ENCODE data around the gene NOS1AP. TPM values are rescaled to one million over a fixed set of nuclear protein-coding genes. Genes with fewer than 3 reads are reported as not detected.

The NOS1AP gene
- total and polyA plus RNA-seq, 2 donors from 2014 or later = 0.47 to 10.7 TPM

- Histone ChIP-seq H3K27me3 (ENCODE audit: control insufficient read depth, insufficient read depth, low read length) (no peaks in the 10 kb centered on the region), H3K4me1 (ENCODE audit: control insufficient read depth in 2 of 3, insufficient read depth in 2 of 3, low read depth in 1 of 3, low read length in 3 of 3) (peaks cover 0 to 2% (median 0%) of the 10 kb centered on the region in 3 donors), H3K9me3 (ENCODE audit: control insufficient read depth in 2 of 3, insufficient read depth in 1 of 3, low read length in 3 of 3) (no peaks in the 10 kb centered on the region), H3K36me3 (ENCODE audit: control insufficient read depth in 2 of 3, insufficient read depth in 3 of 3, low read length in 3 of 3) (peaks cover 0 to 5% (median 0%) of the 10 kb centered on the region in 3 donors), H3K4me3 (ENCODE audit: low read length in 3 of 3) (peak overlapping the region; percentile 56 to 80 (median 76)), H3K27ac (ENCODE audit: low read depth in 2 of 2, low read length in 2 of 2) (peak overlapping the region; percentile 52 to 74), H3K9ac (ENCODE audit: low read length in 3 of 3) (peak overlapping the region; percentile 28 to 68 (median 44))
- TF ChIP-seq CTCF (IDR thresholded peaks at IDR 0.05; ENCODE audit: borderline replicate concordance, extremely low read depth, insufficient read depth) = no peak
- intact Hi-C loops (cut with DNase I) = no loop called here
- peak; percentile 72 to 83 (median 81) for DNase-seq
- FAIRE-seq = no peak
Observed at GRCh38 chr1:162070094-162070748, 730 bp downstream of the NOS1AP start.

GRCh38 chr1:162070825-162071224, 1.3 kb downstream of the NOS1AP start:
- H3K36me3 ChIP-seq (ENCODE audit: control insufficient read depth in 2 of 3, insufficient read depth in 3 of 3, low read length in 3 of 3) = peaks cover 0 to 5% (median 0%) of the 10 kb centered on the region in 3 donors
- H3K4me3 ChIP-seq (ENCODE audit: low read length in 3 of 3) = peak overlapping the region; percentile 56 to 80 (median 76)
- DNase-seq (peak in 4 of 5 donors; percentile 24 to 59 (median 46)), FAIRE-seq (no peak)
- TF ChIP-seq CTCF (IDR thresholded peaks at IDR 0.05; ENCODE audit: borderline replicate concordance, extremely low read depth, insufficient read depth) = no peak
- intact Hi-C loops (cut with DNase I) = no loop called here
- H3K27me3 ChIP-seq (ENCODE audit: control insufficient read depth, insufficient read depth, low read length) = no peaks in the 10 kb centered on the region
- peak overlapping the region; percentile 52 to 69 for H3K27ac ChIP-seq (ENCODE audit: low read depth in 2 of 2, low read length in 2 of 2)
- no peaks in the 10 kb centered on the region for H3K9me3 ChIP-seq (ENCODE audit: control insufficient read depth in 2 of 3, insufficient read depth in 1 of 3, low read length in 3 of 3)
- H3K4me1 ChIP-seq (ENCODE audit: control insufficient read depth in 2 of 3, insufficient read depth in 2 of 3, low read depth in 1 of 3, low read length in 3 of 3) = peaks cover 0 to 2% (median 0%) of the 10 kb centered on the region in 3 donors
- peak overlapping the region; percentile 3 to 68 (median 22) for H3K9ac ChIP-seq (ENCODE audit: low read length in 3 of 3)

GRCh38 chr1:162072740-162073139, 3.2 kb downstream of the NOS1AP start:
- no peak for TF ChIP-seq CTCF (IDR thresholded peaks at IDR 0.05; ENCODE audit: borderline replicate concordance, extremely low read depth, insufficient read depth)
- Histone ChIP-seq H3K4me3 (ENCODE audit: low read length in 3 of 3) (peak overlapping the region in 2 of 3 donors; percentile 22 to 76), H3K36me3 (ENCODE audit: control insufficient read depth in 2 of 3, insufficient read depth in 3 of 3, low read length in 3 of 3) (peaks cover 0 to 5% (median 0%) of the 10 kb centered on the region in 3 donors), H3K9ac (ENCODE audit: low read length in 3 of 3) (peak overlapping the region in 1 of 3 donors; percentile 9), H3K27ac (ENCODE audit: low read depth in 2 of 2, low read length in 2 of 2) (no peak overlapping the region), H3K9me3 (ENCODE audit: control insufficient read depth in 2 of 3, insufficient read depth in 1 of 3, low read length in 3 of 3) (no peaks in the 10 kb centered on the region), H3K4me1 (ENCODE audit: control insufficient read depth in 2 of 3, insufficient read depth in 2 of 3, low read depth in 1 of 3, low read length in 3 of 3) (peaks cover 0 to 2% (median 0%) of the 10 kb centered on the region in 3 donors), H3K27me3 (ENCODE audit: control insufficient read depth, insufficient read depth, low read length) (no peaks in the 10 kb centered on the region)
- FAIRE-seq (no peak), DNase-seq (no peak)
- intact Hi-C loops (cut with DNase I) = no loop called here
